H4 (cell line): ENCODE measurements around the gene HSD17B11. TPM values are rescaled to one million over a fixed set of nuclear protein-coding genes. Genes with fewer than 3 reads are reported as not detected.
A peak's percentile ranks its signal among the peaks of the same experiment; 100 is the strongest.
"Not testable (repeated sequence)": the region's sequence is repeated elsewhere in the genome, so short reads cannot be mapped to it uniquely, and the experiment has no call there.

Experiments used
- DNase-seq: peaks from one replicate; pipeline ENCODE4 v3.0.0-alpha.2; 2015; ENCODE audit warnings: low spot score
- total RNA-seq: library from RNA; depleted of rRNA; stranded (reverse); fragments of >200 nt; shearing (Covaris generic); gene quantifications from 2 replicates; pipeline ENCODE4 v1.2.3, GENCODE V29; 2014; rRNA removed

The HSD17B11 gene
- total RNA-seq, 1 experiment from 2014 or later: 37.3 TPM

- DNase-seq: no peak
Measured at GRCh38 chr4:87306056-87306455, 84.9 kb downstream of the HSD17B11 start.

- no peak for DNase-seq
Measured at GRCh38 chr4:87305562-87305961, 85.4 kb downstream of the HSD17B11 start.

GRCh38 chr4:87304745-87305432 lies 86.1 kb downstream of the HSD17B11 start:
- peak; percentile 84 for DNase-seq

- DNase-seq: no peak
Measured at GRCh38 chr4:87299898-87300297, 91.1 kb downstream of the HSD17B11 start.

GRCh38 chr4:87298362-87298761 lies 92.6 kb downstream of the HSD17B11 start:
- no peak for DNase-seq

- not testable (repeated sequence) for DNase-seq
Measured at GRCh38 chr4:87294911-87295310, 96.1 kb downstream of the HSD17B11 start.

GRCh38 chr4:87293889-87294288 lies 97.1 kb downstream of the HSD17B11 start:
- DNase-seq: not testable (repeated sequence)

GRCh38 chr4:87286970-87287369 lies 104.0 kb downstream of the HSD17B11 start:
- DNase-seq: no peak

Other genes starting within 250 kb of the HSD17B11 start
- gene KLHL8, start 170.6 kb downstream of the HSD17B11 start, total RNA-seq: 8.6 and 9.6 TPM in 2 replicates
- gene HSD17B13, start 68.3 kb downstream of the HSD17B11 start, total RNA-seq: 4.5 and 7.0 TPM in 2 replicates
- gene NUDT9, start 31.4 kb upstream of the HSD17B11 start, total RNA-seq: 12.6 and 16.0 TPM in 2 replicates
- 0.12 TPM in 1 of 2 replicates, not detected in the other for gene SPARCL1, start 138.2 kb upstream of the HSD17B11 start, total RNA-seq
- not detected in 2 replicates for gene DSPP, start 217.3 kb upstream of the HSD17B11 start, total RNA-seq